T-helper 22 cell (primary cell): Measurements from ENCODE around the gene BGN.
A peak's percentile ranks its signal among the peaks of the same experiment; 100 is the strongest.

Experiments
- DNase-seq: peaks from one replicate; pipeline ENCODE4 v3.0.0-alpha.2; 2020; ENCODE audit warnings: low read depth

BGN gene

DNA sequence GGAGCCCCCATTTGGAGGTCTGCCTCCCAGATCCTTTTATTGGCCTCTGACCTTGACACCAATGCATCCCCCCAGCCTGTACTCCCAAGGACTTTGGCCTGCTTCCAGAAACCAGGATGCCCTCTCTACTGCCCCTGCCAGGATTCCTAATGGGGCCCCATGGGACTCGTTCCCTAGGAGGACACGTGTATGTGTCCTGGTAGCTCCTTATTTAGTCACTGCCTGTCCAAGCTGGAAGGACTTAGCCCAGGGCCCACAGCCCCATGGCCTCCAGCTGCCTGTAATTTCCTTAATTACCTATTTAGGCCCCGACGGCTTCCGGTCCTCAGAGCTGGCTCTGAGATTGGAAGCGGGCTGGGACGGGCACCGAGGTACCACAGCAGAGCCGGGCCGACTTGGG lies 32.0 kb downstream of the BGN start:
- DNase-seq: no peak

DNA sequence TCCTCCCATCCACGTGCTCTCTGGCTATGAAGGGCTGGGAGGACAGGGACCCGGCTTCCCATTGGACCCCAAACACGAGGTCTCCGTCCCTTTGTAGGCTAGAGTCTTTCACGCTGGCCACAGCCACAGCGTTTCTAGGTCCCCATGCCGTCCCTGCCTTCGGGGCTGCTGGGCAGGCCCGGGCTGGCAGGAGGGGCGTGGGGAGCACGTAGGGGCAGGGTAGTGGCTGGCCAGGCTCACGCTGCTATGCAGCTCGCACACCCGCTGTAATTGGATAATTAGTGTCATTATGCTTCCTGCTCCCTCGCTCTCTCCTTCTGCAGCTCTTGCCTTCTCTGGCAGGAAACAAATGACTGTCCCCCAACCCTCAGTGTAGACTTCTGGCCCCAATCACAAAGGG lies 32.4 kb downstream of the BGN start:
- no peak for DNase-seq

DNA sequence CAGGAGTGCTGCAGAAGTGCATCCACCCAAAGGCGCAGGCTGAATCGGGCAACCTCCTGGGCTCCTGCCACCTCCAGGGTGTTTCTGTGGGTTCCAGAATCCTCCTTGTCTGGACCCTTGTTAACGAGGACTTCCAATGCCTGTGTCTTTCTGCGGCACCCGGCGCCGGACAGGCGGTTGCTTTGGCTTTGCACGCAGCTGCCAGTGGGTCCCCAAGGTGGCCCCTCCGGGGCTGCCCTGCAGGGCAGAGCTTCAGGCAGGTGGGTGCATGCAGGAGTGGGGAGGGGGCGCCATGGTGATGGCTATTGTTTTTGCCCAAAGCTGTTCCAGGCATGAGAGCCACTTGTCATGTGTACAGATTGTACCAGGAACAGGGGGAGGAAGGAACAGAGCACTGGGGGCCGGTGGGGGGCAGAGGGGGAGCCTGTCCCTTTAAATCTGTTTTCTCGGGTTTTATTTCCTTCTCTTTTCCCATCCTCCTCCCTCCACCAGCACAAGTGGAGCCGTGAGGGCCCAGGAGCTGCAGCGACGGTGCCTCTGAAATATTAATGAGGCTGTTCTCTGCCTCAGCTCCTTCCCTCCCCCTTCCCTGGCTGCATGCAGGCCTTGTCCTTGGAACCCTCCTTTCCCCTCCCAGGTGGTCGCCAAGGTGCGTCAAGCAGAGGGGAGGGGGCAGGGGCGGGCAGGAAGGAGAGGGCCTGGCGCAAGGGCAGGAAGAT lies 35.8 kb downstream of the BGN start:
- no peak for DNase-seq

DNA sequence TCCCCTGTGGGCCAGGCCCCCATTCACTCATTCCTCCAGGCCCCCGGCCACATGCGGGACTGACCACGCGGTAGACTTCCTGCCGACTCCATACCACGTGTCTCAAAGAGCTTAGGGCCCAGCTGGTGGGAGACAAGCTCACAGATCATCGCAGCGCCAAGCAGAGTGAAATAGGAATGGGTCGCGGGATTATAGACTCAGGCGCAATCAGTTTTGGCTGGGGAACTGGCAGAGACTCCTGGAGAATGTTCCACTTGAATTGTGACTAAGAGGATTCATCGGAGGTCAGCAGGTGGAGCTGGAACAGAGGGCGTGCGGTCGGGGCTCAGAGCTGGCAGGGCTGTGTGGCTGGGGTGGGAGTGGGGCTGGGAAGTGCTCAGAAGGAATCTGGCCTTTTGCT lies 38.3 kb downstream of the BGN start:
- no peak for DNase-seq

DNA sequence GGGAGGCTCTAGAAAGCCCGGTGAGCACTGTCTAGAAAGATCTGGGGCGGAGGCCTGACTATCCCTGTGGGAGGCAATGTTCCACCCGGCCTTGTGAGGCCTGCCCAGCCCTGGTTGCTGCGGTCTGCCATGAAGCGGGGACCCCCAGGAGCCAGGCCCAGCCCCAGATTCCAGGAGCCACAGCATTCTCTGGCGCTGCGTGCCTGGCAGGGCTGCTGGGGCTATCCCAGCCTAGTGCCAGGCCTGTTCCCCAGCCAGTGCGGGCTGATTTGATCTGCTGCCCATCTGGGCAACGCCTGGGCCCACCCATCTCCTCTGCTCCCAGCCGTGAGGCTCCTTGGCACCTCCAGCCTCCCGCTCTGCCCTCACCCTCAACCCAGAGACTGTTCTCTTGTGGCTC lies 42.3 kb downstream of the BGN start:
- no peak for DNase-seq

DNA sequence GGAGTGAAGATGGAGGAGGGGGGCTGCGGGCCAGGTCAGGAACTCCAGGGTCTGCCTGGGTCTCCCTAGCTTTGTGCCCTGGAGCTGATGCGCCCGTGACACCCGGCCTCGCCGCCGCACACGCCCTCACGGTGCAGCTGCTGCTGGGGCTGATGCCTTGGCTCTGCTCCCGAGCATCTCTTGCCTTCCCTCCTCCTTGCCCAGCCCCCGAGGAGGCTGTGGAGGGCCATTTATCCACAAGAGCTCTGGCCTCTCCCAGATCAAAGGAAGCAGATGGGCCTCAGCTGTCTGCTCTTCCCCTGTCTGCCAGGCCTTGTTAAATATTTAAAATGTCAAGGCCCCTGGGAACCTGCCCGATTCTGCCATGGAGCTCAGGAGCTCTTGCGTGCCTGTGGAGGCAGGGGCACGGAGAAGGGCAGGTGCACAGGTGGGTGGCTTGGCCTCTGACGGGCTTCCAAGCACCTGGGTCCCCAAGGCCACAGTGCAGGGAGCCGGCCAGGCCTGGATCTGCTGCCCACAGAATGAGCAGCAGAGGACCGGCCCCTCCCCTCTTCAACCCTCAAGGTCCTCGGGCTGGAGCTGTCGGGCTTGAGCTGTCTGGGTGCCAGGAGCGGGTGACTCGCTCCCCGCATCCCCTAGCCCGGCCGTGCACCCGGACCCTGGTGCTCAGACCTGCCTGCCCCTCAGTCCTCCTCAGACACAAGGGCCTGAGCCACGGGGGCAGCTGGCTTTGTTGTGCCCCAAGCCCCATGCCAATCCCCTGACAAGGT lies 42.9 kb downstream of the BGN start:
- DNase-seq: no peak

DNA sequence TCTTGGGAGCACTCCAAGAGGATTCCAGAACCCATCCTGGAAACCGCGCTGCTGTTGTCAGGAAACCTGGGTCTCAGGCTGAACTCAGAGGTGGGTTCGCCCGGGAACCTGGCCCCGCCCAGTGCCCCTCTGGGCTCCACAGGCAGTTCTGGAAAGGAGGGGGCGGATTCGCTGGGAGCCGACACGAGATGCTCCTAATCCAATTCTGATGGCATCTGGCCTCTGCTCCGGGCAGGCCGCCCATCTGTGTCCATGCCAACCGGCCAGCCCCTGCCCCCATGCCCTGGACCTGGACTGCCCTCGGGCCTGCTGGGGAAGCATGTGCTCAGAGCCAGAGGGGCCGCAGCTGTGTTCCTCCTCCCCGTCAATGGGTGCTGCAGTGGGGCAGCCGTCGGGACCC lies 43.6 kb downstream of the BGN start:
- DNase-seq: no peak

DNA sequence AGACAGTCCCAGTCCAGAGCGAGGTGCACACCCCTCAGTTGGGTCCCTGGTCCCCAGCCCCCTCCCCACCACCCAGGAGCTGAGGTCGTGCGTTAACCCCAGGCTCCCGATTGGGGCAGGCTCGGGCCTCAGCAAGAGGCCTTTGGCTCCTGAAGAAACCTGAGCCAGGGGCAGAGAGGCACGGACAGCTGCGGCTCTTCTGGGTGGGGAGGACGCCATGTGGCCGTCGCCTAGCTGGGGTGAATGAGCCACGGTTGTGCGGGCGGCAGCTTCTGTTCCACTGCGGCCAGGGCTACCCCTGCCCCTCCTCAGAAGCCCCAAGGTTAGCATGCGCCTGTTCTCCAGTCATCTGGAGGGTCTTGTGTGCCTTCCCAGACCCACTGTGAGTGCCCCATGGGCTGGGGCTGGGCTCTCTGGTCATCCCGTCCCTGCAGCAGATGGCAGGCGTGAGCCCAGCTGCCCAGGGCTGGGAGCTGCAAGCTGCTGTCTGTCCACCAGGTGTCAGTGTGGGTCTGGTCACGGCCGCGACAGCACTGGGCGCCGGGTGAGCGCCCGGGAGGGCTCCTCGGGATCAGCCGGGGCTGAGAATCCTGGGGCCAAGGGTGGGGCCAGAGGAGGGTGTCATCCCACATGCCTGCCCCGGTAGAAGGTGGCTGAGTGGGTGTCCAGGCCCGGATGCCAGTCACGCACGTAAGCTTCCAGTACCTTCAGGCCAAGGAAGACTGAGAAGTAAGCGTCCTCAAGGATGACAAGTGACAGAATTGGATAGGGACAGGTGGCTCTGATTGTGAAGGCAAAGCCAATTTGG lies 44.6 kb downstream of the BGN start:
- DNase-seq: peak; percentile 23

DNA sequence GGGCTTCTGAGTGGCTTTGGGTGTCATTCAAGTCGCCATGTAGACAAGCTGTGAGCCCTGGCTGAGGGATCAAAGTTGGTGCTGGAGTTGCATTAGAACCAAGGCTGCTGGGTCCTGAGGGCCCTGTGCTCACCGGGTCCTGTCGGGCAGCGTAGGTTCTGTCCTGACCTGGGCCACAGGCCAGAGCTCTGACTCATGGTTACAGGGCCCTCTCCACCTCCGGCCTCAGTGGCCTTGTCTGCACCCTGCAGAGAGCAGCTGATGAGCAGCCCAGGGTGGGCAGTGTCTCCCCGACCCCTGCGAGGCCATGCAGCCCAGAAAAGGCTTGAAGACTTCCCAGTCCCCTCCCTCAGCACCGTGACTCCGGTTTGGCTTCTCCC lies 45.2 kb downstream of the BGN start:
- DNase-seq: no peak

DNA sequence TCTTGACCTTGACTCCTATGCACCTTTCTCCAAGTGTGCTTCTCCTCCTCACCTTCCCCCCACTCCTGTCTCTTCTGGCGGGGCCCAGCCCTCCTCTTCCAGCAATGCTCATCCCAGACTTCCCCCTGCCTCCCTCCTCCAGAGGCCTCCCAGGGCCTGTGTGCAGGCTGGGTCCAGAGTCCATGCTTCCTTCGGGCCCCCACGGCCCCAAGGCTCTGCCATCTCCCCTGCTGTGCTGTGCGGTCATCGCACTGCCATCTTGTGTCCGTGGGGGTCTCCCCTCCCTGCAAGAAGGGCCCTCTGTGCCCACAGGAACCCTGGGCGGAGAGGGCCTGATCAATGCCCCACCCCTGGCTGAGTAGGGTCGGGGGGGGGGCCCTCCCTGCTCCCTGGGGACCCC lies 49.9 kb downstream of the BGN start:
- no peak for DNase-seq

DNA sequence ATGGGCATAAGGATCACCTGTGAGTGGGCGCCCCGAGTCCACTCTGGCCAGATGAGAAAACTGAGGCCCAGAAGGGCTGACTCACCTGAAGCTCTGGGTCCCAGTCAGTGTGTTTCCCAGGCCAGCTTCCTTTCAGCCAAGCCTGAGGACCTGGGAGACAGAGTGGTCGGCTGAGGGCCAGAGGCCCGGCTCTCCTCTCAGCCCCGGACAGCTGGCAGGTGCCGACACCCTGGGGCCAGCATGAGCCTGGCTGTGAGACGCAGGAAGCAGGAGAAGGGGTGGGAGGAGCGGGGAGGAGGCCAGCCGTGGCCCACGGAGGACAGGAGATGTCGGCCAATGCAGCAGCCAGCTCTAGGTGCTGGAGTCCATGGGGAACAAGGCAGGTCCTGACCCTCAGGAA lies 51.6 kb downstream of the BGN start:
- no peak for DNase-seq

DNA sequence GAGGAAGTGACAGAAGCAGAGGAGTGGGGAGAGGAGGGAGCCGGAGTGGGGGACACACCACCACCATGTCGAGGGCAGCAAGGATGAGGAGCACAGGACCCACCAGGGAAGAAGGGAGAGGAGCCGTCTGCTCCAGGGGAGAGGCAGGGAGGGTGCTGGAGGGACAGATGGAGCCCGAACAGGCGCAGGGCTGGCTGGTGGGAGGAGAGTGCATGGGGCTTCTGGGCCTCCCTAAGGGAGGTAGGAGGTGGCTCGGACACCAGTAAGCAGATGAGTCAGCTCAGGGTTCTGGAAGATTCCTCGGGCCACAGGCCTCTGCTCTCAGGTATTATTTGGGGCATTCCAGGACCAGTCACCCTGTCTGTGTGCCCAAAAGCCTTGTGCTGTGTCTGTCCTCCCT lies 52.4 kb downstream of the BGN start:
- no peak for DNase-seq

DNA sequence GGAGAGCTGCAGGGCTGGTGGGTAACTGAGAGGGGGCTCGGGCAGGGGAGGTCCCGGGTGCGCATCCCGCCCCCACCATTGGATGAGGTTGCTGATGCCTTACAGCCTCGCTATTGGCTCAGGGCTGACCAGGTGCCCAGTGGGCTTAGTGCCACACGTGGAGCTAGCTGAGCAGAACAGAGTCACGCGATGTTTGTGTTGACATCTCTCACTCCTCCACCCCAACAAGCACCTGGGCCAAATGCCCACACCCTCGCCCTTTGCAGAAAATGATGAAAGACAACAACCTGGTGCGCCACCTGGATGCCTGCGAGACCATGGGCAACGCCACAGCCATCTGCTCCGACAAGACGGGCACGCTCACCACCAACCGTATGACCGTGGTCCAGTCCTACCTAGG lies 54.5 kb downstream of the BGN start:
- DNase-seq: no peak

DNA sequence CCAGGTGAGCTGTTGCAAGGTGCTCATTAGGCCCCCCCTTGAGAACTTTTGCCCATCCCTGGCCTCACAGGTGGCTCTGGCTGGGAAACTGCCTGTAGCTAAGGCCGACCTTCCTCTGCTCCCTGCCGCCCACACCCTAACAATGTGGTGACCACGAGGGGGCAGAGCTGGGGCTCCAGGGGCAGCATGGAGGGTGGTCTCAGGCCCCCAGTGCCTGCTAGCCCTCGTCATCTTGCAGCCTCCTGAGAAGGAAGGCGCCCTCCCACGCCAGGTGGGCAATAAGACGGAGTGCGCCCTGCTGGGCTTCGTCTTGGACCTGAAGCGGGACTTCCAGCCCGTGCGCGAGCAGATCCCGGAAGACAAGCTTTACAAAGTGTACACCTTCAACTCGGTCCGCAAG lies 55.0 kb downstream of the BGN start:
- DNase-seq: no peak

DNA sequence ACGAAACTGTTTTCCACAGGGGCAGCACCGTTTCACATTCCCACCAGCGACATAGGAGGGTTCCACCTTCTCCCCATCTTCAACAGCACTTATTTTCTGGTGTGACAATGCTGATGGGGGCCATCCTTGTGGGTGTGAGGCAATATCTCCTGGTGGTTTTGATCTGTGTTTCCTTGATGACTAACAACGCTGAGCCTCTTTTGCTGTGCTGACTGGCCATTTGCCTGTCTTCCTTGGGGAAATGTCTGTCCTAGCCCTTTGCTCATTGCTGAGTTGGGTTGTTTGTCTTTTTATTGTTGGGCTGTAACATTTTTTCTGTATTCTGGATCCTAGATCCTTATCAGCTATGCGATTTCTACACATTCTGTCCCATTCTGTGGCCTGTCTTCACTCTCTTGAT lies 56.4 kb downstream of the BGN start:
- no peak for DNase-seq

DNA sequence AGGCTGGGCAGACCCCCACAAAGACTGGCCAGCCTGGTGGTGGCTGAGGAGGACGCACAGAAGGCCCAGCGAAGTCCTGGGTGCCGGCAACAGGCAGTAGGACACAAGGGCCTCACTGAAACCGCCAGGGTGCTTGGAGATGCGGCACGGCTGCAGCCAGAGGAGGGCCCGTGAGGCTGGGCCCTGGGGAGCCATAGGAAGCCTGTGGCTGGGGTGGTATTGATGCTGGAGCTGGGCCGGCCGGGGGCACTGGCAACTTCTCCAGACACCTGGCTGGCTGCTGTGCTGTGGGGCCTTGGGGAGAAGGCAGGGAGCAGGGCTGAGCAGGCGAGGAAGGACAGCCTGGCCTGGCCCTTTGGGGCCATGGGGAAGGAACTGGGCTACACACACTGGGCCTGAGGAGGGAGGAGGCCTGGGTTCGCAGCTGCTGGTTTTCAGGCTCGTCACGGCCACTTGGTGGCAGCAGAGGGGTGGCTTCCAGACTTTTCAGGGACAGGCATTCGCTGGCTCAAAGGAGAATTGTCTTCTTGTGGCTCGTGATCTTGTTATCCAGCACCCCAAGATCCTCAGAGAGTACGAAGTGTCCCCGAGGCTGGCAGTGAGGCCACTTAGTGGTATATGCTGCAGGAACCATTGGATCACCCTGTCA lies 59.9 kb downstream of the BGN start:
- DNase-seq: peak; percentile 8

DNA sequence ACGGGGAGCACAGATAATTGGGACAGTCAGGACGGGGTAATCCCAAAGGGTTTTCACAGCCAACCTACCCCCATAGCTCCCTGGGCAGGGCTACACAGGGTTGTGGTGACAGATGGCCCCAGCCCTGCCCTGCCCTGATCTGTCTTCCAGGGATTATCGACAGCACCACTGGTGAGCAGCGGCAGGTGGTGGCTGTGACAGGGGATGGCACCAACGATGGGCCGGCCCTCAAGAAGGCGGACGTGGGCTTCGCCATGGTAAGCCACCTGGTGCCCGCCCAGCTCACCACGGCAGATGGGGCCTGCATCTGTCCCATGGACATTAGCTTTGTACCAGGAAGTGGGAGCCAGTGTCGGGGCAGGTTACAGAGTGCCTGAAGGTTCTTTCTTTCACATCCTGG lies 62.0 kb downstream of the BGN start:
- DNase-seq: no peak

DNA sequence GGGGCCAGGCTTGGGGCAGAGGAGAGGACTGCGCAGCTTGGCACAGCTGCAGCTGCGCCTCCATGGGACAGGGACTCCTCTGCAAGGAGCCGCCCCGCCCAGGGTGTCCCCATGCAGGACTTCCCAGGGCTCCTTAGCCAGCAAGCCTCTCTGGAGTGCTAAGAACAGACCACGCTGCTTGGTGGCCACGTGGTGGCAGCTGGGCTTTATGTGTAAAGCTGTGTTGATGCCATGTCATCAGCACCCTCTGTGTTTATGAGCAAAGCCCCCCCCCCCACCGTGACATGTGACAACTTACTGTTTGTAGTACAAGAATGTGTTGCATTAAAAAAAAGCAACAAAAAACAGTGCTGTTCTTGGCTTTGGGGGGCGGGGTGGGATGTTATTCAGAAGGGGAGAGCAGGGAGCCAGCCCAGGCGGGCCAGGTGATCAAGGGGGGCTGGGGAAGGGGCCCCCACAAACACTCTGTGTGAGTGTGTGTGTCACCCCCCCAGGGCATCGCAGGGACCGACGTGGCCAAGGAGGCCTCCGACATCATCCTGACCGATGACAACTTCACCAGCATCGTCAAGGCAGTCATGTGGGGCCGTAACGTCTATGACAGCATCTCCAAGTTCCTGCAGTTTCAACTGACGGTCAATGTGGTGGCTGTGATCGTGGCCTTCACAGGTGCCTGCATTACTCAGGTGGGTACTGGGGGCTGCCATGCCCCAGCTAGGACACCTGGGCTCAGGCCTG lies 63.0 kb downstream of the BGN start:
- no peak for DNase-seq
